Right hindlimb (tissue), 1 donor: ENCODE measurements around the gene RNF39.
"Not testable (repeated sequence)": the region's sequence is repeated elsewhere in the genome, so short reads cannot be mapped to it uniquely, and the experiment has no call there.

Experiments
- DNase-seq: peaks from one replicate; pipeline ENCODE4 v3.0.0-alpha.2; 2018

The RNF39 gene, protein sequence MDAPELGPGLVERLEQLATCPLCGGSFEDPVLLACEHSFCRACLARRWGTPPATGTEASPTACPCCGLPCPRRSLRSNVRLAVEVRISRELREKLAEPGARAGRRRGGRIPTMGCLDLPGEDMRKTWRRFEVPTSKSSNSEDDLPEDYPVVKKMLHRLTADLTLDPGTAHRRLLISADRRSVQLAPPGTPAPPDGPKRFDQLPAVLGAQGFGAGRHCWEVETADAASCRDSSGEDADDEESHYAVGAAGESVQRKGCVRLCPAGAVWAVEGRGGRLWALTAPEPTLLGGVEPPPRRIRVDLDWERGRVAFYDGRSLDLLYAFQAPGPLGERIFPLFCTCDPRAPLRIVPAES

DNA sequence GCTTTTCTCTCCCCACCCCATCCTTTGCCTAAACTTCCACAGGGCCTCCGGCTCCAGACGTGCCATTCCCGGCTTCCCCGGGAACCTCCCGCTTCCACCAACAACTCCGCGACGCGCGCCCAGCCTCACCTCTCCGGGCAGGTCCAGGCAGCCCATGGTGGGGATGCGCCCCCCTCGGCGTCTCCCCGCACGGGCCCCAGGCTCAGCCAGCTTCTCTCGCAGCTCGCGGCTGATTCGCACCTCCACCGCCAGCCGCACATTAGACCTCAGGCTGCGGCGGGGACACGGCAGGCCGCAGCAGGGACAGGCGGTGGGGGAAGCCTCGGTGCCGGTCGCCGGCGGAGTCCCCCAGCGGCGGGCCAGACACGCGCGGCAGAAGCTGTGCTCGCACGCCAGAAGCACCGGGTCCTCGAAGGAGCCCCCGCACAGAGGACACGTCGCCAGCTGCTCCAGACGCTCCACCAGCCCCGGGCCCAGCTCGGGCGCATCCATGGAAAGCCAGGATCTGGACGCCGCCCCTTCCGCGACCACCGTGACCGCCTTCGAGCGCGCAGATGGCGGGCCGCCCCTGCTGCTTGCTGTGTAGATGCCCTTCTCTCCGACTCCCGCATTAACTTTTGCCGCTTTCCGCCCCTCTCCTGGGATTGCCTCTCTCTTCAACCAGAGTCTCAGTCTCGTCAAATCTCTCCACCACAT is at the start of gene RNF39:
RNF39 (minus strand) TSS at position 676 of the 696 bp plus-strand sequence; CDS start at position 492, 184 bp downstream.
- no peak for DNase-seq

GRCh38 chr6:30122515-30122914 is 46.9 kb upstream of the RNF39 start:
- DNase-seq = no peak

GRCh38 chr6:30121446-30122366 is 46.1 kb upstream of the RNF39 start:
- DNase-seq = no peak

DNA sequence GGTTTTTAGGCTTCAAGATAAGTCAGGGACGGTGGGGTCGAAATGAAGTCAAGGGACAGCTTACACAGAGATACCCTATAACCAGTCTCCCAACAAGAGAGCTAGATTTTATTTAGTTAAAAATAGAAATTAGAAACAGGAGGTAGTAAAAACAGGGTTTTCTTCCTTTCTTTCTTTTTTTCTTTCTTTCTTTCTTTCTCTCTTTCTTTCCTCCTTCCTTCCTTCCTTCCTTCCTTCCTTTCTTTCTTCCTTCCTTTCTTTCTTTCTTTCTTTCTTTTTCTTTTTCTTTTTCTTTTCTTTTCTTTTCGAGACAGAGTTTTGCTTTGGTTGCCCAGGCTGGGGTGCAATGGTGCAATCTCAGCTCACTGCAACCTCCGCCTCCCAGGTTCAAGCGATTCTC is 43.1 kb upstream of the RNF39 start:
- DNase-seq = not testable (repeated sequence)

GRCh38 chr6:30116724-30117123 is 41.2 kb upstream of the RNF39 start:
- no peak for DNase-seq

- no peak for DNase-seq
Observed at GRCh38 chr6:30113841-30114240, 38.3 kb upstream of the RNF39 start.

DNA sequence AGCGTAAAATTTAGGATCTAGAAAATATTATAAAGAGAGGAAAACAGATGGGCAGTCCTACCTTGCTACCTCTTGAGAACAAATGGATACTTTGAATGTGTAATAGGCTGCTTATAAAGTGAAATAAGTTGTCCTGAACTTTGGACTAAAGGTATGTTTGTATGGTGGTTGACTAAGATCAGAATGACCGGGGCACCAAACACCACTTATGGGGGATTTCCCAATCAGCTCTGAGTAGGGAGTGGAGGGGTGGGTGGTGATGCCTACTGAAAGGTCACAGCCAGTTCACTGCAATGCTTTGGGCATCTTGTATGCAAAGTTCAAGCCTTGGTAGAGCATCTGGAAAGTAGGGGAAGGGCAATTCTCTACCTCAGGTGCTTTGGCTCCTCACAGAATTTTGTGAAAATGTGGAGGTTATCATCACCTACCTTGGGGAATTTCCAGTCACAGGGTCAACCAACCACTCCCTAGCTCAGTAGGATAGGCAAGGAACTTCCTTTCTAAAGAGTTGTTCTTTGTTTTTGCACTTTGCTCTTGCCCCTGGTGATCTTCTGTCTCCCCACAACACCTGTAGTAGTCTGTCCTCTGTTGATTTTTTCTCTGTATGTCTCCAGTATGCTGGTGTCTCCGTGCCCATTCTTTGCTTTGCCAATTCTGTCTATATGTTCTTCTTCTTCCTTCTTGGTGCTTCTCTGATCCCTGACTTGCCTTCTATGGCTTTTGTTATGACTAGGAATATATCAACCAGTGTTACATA is 37.6 kb upstream of the RNF39 start, which contains the start of gene TRIM31:
TRIM31 (minus strand) TSS at position 88 of the 757 bp plus-strand sequence. CDS start 285 bp downstream, outside the sequence.
- DNase-seq = no peak

DNA sequence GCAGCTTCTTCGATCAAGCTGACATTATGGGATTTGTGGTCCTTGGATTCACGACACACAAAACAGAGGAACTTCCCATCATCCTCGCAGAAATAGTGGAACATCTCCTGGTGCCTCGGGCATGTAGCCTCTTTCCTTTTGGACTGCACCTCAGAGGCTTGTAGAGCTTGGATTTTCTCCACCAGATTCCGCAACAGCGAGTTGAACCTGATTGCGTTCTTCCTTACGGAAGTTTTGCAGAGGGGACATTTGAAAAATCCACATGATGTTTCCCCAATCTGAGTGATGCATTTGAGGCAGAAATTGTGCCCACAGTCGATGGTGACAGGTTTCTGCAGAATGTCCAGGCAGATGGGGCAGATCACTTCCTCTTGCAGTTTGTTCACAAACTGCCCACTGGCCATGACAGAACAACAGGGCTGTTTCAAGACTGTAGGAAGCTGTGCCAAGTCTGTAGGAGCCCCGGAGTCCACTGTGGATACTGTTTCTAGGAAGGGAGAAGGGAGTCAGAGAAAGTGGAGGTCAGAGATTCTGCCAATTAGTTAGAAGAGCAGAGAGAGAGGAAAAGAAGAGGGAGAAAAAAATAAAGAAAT is 36.9 kb upstream of the RNF39 start:
- DNase-seq = no peak

DNA sequence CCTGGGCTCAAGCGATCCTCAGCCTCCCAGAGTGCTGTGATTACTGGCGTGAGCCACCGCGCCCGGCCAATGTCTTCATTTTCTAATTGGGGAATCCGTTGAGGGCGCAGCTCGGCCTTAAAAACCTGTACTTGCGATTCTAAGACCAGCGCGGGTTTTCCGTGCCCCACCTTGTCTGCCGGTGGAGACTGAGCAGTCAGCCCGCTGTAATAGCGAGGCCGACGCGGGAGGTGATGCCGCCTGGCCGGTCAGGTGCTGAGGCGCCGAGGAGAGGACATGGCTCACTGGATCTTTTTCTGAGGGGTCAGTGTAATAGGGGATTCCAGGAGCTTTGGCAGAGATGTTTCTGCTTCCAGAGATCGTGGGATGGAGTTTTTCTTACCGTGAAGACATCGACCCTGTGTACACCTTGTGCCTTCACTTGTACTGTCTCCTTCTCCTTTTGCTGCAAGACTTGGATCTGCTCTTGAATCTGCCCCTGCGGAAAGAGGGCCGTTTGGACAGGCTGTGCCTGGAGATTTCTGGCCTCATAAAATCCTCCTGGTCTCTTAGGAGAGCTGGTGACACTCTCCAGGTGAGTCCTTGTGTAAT is 35.8 kb upstream of the RNF39 start:
- DNase-seq = no peak

DNA sequence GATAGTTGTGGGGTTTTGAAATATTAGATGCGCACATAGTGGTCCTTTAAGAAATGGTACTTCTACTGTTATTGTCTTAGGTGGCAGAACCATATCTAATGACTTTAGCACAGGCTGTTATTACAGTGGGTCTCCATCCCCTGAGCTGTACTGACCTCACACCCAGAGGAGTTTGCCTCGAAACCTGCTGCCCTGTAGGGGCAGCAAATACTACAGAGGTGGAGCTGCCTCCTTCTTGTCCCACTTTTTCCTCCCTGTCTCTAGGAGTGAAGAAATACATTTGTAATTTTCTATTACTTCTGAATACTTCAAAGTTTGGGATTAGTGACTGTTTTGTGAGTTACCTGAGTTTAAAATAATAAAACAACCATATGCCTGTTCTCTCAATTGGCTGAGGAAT is 29.1 kb upstream of the RNF39 start:
- no peak for DNase-seq

- no peak for DNase-seq
Observed at GRCh38 chr6:30103872-30104179, 28.3 kb upstream of the RNF39 start.

- DNase-seq = peak; percentile 82
Observed at GRCh38 chr6:30102970-30103871, 27.7 kb upstream of the RNF39 start.

GRCh38 chr6:30102414-30102969 is 26.9 kb upstream of the RNF39 start:
- no peak for DNase-seq

GRCh38 chr6:30101444-30102413 is 26.2 kb upstream of the RNF39 start:
- DNase-seq = peak; percentile 87

DNA sequence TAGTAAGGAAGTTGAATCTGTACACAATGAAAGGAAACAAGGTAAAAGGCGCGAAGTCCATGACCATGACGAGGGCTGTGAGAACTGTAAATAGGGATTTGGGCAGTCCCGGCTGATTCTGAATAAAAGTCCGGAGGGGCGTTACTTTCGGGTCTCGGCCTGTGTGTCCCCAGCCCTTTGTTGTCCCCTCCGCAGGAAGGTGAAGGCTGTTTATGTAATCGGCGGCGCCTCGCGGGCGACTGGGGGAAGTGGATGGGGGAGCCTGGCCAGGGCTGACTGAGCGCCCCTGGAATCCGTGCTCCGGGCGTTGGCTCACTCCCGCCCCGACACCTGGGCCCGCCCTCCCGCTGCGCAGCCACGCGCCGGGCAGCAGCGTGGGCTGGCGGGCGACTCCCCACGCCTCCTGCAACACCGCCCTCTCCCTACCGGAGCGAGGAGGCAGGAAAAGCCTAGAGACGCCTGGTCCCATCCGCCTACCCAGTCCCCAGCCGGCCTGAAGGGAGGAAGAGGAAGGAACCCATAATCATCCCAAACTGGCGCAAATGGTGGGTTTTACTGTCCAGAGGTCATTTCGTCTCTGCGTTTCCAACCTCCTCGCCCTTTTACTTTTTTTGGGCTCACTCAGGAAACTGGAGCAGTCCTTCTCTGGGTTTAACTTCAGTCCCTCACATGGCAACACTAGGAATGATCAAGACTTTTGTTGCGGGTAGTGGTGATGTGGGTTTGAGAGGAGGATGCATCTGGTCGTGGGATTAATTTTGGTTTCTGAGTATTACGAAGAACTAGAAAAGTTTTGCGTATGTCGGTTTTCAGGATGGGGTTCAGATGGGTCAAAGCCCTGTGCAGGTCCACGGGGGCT is 25.2 kb upstream of the RNF39 start:
- no peak for DNase-seq

DNA sequence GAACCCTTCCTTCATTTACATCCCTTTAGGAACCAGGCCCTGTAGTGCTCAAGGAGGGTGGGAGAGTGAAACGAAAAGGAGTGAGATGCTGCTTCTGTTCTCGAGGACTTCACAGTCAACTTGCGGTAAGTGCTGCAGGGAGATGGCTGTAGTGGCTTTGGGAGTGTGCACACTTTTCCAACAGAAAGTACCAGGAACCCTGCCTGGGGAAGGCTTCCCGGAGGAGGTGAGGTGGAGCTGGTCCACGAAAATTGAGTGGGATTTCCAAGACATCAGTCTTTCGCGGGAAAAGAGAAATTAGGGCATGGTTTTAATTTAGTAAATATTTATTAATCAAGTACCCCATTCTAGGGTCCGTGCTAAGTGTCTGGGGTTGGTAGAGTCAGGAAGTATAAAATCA is 24.6 kb upstream of the RNF39 start:
- no peak for DNase-seq

DNA sequence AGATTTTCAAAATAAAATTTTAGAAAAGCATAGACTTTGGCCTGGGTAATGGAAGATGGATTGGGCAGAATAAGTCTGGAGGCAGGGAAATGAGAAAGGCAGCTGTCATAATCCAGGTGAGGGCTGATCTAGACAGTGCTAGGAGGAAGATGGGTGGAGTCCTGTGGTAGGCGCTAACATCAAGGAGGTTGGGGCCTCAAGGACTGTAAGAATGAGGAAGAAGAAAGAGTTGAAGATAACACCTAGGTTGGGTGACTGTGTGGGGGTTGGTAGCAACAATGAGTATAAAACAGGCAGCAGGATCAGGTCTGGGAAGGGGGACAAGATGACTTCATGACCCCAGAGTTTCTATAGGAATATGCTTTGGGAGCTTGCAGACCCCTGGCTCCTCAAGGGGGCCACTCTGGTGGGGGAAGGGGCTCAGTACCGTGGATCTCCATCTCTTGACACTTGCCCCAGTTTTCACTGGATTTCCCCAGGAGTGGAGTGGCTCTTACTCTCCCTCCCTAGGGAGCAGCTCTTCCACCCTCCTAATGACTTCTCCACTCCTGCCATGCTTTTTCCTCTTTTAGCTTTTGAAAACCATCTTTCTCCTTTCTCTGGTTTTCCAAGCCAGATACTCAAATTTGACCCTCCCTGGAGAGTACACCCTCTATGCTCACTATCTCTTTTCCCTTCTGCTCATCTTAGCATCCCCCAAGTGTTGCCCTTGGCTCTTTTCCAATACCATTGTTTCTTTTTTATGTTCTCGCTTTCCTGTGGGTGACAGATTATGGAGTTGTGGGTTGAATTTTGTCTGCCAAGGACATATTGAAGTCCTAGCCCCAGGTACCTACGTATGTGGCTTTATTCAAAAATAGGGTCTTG is 22.6 kb upstream of the RNF39 start:
- DNase-seq = no peak
